Spleen (tissue), 7 donors: ENCODE measurements around the gene ETV1.

Experiments used
- POLR2AphosphoS5 ChIP-seq, 3 donors: sonication (generic); formaldehyde crosslinking; IDR thresholded peaks; one replicate each; pipeline ENCODE4 v1.5.1; 2017; ENCODE audit warnings: antibody characterized with exemption in 3 of 3
- TF ChIP-seq, protein P1 (sequence below), 11 experiments: fragments of 200-600 bp in 7 of 11; fragments of 450-650 bp in 4 of 11; sonication (generic) in 4 of 11; IDR thresholded peaks in 8 of 11; conservative IDR thresholded peaks in 3 of 11; 1 replicate in 7 of 11; 2 replicates in 4 of 11; pipeline versions ENCODE4 v1.4.0 to v1.8.0; 2016 to 2021; ENCODE audit warnings: antibody characterized with exemption in 11 of 11, inconsistent platforms in 4 of 11, mild to moderate bottlenecking in 1 of 11
- donor health status: DM: no; HTN: no; CAD: no; lungs with moderate emphysema.
- donor health status: DM: no; HTN: no; CAD: no.
- donor health status: DM: no; HTN: no; CAD: no.

DNA sequence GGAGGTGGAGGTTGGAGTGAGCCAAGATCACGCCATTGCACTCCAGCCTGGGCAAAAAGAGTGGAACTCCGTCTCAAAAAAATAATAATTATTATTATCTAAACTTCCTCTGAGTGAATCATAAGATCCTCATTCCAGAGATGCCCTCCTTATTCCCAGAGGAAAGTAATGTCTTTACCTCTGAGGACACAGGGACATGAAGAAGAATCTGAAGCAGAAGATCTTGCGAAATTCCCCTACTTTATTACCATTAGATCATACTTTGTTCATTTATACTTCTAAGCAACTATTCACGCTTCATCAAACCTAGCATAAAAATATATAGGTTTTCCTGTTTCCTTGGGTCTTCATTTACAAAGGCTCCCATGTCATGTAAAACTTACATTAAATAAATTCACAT is 143.1 kb downstream of the ETV1 start:
- no peak for TF ChIP-seq POLR2AphosphoS5 (IDR thresholded peaks at IDR 0.05)
- TF ChIP-seq, protein P1, sequence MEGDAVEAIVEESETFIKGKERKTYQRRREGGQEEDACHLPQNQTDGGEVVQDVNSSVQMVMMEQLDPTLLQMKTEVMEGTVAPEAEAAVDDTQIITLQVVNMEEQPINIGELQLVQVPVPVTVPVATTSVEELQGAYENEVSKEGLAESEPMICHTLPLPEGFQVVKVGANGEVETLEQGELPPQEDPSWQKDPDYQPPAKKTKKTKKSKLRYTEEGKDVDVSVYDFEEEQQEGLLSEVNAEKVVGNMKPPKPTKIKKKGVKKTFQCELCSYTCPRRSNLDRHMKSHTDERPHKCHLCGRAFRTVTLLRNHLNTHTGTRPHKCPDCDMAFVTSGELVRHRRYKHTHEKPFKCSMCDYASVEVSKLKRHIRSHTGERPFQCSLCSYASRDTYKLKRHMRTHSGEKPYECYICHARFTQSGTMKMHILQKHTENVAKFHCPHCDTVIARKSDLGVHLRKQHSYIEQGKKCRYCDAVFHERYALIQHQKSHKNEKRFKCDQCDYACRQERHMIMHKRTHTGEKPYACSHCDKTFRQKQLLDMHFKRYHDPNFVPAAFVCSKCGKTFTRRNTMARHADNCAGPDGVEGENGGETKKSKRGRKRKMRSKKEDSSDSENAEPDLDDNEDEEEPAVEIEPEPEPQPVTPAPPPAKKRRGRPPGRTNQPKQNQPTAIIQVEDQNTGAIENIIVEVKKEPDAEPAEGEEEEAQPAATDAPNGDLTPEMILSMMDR (IDR thresholded peaks at IDR 0.05 in 8 of 11, conservative IDR thresholded peaks at IDR 0.05 in 3 of 11): no peak
